Measurements from ENCODE around the gene KAT14.
"Not testable (repeated sequence)": the region's sequence is repeated elsewhere in the genome, so short reads cannot be mapped to it uniquely, and the experiment has no call there.

Gene KAT14

DNA sequence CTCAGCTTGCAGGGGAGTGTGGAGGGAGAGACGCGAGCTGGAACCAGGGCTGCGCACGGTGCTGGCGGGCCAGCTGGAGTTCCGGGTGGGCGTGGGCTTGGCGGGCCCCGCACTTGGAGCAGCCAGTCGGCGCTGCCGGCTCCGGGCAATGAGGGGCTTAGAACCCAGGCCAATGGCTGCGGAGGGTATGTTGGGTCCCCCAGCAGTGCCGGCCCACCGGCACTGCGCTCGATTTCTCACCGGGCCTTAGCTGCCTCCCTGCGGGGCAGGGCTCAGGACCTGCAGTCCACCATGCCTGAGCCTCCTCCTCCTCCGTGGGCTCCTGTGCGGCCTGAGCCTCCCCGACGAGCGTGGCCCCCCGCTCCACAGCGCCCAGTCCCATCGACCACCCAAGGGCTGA is 89.1 kb downstream of the KAT14 start:
- not testable (repeated sequence) for DNase-seq

GRCh38 chr20:18233408-18233943 is 95.8 kb downstream of the KAT14 start:
- DNase-seq = no peak
